ENCODE measurements around the gene MLLT3.

MLLT3 gene

DNA sequence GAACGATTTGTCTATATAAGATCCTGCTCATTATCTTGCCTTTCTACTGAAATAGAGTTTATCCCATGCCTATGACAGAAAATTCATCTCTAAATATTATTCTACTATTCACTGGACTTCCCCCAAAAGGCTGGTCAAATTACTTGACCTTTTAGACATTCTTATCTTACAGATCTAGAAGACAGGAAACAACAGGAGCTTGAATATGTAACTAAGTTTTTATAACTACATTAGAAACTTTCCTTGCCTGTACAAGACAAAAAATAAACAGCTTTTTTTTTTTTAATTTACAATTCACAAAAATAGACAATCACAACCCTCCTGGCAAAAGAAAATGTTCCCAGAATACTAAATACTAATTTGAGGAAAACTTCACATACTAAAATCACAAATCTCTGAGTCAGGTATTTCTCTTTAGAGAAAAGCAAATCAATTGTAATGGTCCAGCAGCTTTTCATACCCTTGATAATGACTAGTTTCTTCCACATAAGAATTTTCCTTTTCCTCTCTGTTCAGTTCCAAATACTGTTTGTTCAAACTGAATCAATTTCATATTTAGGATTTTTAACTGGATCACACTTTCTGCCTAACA is 68.6 kb downstream of the MLLT3 start:
- DNase-seq = no peak

DNA sequence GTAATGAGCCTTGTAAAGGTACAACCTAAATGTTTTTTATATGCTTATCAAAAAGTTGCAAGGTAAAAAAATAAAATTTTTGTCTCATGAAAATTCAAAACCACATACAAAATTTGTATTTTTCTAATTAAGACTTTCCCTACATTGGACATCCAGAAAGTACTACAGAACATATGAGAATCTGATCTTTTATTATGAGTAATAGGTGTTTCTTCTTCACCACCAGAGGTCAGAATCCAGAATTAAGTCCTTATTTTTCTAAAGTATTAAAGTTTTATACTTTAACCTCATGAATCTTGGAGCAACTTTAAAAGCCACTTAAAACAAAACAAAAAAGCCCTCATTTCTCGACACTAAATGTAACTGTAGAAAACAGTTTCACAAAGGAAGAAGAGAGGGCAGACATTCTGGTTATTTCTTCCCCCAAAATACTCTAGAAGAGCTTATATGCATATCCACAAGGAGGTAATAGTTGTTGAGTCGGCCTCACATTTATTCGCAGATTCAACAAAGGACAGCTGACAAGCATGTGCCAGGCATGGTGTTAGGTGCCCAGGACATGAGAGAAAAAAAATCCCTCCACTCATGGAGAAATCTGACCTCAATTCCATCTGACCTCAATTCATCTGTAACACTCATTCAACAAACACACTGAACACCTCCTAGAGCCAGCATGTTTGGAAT is 69.3 kb downstream of the MLLT3 start:
- DNase-seq = no peak

DNA sequence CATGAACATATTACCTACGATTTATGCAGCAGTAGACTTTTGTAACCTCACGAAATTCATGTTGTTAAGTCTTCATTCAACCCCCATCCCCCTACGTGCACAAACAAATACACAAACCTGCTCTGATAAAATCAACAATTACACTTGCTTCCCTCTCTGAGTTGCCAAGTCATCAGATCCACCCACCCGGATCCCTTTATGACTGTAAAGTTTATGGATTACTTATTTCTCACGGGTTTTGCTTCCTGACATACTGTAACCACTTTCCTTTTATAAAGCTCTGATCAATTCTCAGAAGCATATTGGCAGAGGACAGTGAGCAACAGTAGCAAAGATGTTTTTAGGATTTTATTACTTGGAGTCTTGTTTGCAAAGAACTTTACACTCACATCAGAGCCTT is 70.5 kb downstream of the MLLT3 start:
- DNase-seq = no peak

DNA sequence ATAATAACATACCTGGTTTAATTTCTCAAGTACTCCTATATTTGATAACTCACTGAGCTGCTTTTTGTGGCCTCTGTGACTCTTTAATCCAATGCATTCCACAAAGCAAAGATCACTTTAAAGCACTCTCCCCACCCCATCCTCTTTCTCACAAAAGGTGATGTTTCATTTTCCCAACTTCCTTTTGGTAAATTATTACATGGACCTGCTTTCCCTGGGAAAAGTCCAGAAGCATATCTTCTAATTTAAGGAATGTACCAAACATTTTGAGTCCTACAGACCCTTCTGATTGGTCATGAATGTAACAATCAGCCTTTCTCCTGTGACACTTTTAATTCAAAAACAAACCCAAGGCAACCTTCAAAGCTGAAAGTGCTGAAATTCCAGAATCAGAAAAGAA is 71.1 kb downstream of the MLLT3 start:
- DNase-seq = no peak

DNA sequence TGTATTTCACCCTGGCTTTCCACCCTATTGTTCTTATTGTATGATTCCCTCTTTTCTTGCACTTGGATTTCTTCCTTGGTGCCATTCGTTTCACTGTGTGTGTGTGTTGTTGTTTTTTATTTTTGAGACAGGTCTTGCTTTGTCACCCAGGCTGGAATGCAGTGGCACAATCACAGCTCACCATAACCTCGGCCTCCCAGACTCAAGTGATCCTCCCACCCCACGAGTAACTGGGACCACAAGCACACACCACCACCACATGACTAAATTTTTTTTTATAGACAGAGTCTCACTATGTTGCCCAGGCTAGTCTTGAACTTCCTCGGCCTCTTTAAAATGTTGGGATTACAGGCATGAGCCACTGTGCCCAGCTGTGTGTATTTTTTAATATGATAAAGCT is 72.0 kb downstream of the MLLT3 start:
- DNase-seq = no peak

DNA sequence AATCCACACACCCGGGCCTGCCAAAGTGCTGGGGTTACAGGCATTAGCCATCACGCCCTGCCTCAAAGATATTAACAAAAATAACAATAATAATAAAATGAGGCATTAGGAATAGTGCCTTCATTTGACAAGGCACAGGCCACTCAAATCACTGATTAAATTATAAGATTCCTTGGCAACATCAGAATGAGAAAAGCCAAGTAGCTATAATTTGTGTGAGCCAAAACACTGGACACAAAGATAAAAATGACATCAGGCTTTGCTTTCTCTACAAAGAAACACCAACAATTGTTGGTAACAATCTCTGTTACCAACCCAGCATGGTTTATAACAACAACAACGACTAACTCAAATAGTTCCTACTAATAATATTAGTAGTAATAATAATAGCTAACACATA is 73.2 kb downstream of the MLLT3 start:
- DNase-seq = no peak

DNA sequence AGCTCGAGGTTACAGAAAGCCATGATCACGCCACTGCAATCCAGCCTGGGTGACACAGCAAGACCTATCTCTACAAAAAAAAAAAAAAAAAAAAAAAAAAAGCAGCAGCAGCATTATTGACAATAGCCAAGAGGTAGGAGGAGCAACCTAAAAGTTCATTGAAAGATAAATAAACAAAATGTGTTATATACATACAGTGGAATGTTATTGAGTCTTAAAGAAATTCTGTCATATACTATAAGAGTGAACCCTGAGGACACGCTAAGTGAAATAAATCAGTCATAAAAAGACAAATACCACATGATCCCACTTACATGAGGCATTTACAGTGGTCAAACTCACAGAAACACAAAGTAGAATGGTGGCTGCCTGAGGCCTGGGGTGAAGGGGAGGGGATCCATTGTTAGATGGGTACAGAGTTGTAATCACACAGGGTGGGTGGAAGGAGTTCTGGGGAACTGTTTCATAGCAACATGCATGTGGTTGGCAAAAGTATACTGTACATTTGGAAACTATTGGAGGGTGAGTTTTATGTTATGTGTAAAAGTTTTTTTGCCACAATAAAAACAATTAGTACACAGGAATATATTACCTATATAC is 77.2 kb downstream of the MLLT3 start:
- DNase-seq = no peak

DNA sequence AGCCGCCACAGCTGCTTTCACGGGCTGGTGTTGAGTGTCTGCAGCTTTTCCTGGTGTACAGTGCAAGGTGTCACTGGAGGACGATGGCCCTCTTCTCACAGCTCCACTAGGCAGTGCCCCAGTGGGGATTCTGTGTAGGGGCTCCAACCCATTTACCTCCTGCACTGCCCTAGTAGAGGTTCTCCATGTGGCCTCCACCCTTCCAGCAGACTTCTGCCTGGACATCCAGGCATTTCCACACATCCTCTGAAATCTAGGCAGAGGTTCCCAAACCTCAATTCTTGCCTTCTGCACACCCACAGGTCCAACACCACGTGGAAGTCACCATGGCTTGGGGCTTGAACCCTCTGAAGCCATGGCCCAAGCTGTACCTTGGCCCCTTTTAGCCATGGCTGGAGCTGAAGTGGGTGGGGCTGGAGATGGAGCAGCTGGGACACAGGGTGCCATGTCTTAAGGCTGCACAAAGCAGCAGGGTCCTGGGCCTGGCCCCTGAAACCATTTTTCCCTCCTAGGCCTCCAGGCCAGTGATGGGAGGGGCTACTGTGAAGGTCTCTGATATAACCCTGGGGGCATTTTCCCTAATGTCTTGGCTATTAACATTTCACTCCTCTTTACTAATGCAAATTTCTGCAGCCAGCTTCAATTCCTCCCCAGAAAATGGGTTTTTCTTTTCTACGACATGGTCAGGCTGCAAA is 82.0 kb downstream of the MLLT3 start:
- no peak for DNase-seq

DNA sequence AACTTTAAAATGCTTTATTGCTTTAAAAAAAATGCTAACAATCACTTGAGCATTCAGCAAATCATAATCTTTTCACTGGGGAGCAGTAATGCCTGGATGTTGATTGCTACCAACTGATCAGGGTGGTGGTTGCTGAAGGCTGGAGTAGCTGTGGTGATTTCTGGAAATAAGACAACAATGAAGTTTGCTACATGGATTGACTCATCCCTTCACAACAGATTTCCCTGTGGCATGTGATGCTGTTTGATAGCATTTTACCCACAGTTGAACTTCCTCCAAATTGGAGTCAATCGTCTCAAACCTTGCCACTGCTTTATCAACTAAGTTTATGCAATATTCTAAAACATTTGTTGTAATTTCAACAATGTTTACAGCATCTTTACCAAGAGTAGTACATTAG is 83.3 kb downstream of the MLLT3 start:
- no peak for DNase-seq

DNA sequence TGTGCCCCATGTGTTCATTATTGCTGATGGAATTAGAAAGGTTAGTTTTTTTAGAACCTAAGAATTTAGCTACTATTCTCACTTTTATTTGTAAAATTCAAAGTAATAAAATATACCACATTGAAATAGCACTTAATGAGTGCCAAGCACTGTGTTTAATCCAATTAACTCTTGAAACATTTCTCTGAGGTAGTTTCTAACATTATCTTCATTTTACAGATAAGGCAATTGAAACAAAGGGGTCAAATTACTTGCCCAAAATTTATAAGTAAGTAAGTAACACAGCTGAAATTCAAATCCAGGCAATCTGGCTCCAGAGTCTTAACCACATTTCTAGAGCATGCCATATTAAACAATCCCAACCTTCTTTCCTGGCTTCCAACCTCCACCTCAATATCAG is 84.2 kb downstream of the MLLT3 start:
- no peak for DNase-seq

DNA sequence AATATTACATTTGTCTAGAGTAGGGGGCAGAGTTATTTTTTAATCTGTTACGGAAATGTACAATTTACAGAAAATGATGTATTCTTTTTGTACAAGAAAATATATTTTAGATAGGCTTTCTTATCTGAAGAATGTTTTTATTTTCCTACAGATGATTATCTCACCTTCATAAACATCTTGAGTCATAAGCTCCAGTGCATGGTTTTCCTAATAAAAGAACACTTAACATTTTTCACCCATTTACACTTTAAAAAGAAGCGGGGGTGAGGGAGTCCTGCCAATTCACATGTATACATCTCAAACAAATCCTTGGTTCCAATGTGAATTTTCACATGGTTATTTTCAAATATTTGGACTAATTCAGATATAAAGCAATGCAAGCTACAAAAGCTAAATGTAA is 85.0 kb downstream of the MLLT3 start:
- no peak for DNase-seq

DNA sequence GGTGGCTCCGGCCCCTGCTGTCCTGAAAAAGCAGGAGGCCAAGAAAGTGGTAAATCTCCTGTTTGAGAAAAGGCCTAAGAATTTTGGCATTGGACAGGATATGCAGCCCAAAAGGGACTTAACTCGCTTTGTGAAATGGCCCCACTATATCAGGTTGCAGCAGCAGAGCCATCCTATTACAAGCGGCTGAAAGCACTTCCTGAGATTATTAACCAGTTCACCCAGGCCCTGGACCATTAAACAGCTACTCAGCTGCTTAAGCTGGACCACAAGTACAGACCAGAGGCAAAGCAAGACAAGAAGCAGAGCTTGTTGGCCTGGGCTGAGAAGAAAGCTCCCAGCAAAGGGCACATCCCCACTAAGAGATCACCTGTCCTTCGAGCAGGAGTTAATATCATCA is 89.7 kb downstream of the MLLT3 start:
- no peak for DNase-seq

DNA sequence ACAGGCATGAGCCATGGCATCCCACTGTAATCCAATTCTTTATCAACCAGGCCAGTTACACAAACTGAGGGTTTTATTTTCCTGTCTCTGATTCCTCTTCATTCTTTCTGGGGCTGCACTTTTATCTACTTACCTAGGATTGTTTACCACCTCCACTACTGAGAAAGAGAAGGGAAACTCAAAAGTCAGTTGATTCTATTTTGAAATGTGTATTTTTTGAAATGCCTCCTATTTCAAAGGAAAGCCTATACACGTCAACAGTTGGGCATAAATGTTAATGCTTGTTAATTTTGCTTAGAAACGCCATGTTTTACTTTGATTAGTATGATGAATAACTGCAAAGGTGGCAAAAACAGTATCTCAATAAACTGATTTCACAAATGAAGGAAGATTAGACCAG is 92.5 kb downstream of the MLLT3 start:
- no peak for DNase-seq

DNA sequence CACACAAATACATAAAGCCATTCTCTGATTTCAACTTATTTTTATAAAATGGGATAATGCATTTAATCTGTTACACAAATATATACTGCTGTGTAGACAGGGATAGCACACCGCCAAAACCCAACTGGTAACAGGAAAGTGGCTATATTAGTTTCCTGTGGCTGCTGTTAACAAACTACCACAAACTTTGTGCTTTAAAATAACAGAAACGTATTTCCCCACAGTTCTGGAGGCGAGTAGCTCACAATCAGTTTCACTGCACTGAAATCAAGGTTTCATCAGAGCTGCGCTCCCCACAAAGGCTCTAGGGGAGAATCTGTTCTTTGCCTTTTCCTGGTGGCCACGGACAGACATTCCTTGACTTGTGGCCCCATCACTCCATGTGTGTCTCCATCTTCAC is 94.0 kb downstream of the MLLT3 start:
- no peak for DNase-seq

DNA sequence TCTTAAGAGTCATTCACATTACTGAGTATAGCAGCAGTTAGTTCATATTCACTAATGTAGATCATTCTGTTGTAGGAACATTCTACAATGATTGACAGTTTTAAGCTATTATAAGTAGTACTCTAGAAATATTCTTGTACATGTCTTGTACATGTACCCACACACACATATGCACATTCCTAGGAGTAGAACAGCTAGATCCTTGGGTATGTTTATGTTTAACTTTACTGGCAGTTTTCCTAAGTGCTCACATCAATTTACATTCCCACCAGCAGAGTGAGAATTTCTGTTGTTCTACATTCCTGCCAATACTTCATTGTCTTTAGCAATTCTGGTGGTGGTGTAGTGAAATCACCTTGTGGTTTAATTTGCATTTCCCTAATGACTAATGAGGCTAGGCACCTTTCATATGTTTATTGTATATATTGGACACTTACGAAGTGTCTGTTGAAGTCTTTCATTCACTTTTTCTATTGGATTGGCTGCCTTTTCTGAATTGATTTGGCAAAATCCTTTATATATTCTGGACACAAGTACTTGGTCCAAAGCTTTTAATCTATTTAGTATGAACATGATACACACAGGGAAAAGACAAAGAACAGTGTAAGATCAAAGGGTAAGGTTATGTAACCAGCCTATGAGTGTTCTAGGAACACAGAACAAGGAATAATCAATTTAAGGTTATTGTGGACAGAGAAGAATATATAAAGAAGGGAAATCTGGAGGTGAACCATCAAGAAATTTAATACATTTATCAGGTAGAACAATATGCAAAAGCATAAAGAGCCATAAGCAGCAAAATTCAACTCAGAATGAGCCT is 95.6 kb downstream of the MLLT3 start:
- no peak for DNase-seq

DNA sequence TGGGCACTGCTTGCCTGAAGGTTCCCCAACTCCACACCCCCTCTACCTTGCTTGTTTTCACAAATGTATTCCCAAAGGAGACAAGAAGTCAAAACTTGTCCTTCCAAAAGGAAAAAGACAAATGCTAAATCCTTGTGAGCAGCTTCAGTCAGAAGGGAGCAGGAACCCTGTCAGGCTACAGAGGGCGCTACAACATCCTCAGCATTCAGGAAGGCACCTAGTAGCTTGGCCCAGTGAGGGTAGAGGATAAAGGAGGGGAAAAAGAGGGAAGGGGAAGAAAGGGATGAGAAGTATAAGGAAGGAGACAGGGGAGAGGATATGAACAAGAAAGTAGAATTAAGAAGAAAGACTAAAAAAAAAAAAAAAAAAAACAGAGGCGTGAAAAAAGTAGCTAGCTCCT is 97.5 kb downstream of the MLLT3 start:
- no peak for DNase-seq

DNA sequence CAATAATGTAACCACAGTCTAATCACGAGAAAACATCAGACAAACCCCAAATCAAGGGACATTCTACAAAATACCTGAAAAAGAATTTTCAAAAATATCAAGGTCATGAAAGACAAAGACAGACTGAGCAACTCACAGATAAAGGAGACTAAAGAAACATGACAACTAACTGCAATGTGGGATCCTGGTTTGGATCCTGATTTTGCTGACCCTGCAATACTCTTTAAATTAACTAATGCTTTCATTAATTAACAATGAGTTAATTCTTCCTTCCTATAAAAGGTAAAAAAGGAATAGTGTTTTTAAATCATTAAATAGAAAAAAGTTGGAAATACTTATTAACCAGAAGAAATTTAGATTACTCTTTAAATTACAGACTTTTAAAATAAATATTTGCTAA is 103.6 kb downstream of the MLLT3 start:
- no peak for DNase-seq

DNA sequence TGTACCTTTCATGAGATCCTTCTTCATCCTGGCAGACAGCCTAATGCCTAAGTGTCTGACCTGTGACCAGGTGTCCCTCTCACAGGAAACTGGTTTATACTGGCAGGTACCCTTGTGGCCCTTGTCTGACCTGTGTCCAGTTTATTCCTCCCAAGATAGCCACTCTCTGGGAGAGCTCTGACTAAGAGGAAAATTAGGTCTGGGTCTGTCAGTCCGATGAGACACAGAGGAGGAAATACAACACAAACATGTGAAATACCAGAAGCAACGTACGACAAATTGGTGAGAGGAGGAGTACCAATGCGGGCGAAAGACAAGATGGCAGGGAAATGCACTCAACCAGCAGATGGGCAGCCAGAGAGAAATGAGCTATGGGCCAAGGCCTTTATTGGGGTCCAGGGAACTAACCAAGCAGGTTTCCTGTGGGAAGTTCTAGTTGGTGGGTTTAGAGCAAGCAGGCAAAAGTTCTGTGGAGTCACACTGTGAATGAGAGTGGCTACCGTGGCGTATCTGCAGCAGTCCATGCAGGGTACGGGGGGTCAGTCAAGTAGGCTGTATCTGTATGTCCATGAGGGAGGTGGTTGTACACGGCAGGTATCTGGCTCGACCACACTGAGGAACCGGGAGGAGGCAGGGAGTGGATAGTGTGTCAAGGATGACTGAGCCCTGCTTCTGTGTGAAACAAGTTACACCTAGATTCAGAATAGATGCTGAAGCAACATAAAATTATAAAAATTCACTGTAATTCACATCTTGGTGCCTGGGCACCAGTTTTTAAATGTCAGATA is 109.0 kb downstream of the MLLT3 start:
- no peak for DNase-seq

DNA sequence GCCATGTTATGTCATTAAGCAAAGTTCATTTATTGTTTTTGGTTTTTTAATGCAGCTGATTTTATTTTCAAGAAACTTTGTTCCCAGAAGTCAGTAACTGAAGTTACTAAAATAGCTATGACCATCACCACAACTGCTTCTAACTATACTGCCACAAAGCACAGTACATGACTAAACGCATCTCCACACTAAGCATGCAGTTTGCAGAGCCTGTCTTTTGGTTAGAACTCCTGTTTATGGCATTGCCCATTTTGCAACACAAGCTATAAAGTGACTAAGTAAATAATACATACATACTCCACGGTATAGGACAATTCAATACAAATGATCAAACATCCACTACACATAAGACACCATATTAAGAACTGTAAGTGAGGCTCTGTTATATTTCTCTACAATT is 109.7 kb downstream of the MLLT3 start:
- DNase-seq = no peak

DNA sequence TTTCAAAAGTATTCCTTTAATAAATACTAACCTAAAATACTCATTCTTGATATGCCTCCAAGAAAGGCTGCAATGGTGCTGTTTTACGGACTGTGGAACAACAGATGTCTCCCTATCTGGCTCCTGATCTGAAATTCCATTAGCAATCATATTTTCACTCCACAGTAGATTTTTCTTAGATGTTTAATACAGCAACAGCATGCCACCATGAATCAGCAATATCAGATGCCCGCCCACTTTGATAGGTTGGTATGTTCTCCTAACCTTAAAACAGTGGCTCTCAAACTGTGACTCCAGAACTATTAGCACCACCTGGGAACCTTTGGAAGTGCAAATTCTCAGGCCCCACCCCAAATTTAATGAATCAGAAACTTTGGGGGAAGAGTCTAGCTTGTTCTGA is 110.2 kb downstream of the MLLT3 start:
- no peak for DNase-seq

DNA sequence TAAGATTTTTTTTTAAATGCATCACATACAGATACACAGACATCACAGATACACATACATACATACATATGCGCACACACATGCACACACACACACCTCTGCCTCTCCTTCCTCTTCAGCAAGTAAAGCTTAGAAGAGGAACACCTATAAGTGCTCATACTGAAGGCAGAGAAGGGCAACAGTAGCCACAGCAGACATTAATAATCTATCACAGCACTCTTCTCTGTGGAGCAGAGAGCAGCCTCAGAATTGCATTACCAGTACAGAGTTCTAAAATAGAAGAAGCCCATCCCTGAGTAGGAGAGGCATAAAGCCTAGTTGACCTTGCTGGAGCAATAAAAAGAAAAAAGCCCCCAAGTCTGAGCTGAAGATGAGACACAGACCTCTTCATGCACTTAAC is 110.6 kb downstream of the MLLT3 start:
- DNase-seq = no peak

DNA sequence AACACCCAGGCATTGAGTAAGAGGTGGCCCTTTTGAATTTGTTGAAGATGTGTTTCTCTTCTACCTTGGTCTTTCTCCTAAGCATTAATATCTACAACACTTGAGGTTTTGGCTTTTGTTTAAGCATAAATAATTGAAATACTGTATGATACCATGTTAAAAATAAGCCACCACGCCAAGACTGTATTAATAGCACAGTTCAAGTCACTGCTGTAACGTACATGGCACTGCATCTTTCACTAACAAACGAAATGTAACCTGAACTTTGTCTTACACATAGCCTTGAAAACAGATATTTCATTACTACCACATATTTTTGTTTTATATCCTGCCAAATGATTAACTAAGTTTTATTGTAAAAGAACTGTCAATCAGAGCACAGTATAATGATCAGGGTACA is 112.8 kb downstream of the MLLT3 start:
- DNase-seq = no peak

DNA sequence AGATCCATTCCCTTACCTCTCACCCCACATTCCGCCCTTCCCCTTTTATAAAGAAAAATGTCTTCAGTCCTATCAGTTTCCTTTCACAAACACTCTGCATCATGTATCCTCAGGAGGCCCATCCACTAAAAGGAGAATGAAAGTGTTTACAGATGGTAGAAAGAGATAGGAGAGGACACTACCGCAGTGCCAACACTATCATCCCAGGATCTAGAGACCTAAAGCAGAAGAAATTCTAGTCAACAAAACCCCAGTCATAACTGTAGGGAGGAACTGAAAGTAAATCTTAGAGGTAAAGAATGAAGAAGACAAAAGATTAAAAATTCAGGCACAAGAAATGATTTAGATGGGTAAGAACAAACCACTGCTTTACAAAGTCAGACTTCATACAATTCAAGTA is 114.1 kb downstream of the MLLT3 start:
- DNase-seq = no peak

Measured in NCI-H2227 treated with DMSO at 0.1 percent for 48 hours (cell line).